ENCODE data around the gene CARD19. TPM values are rescaled to one million over a fixed set of nuclear protein-coding genes. Genes with fewer than 3 reads are reported as not detected.

CARD19 gene
- total and polyA plus RNA-seq, 4 donors, result 31.1 to 70.7 (median 48.5) TPM

DNA sequence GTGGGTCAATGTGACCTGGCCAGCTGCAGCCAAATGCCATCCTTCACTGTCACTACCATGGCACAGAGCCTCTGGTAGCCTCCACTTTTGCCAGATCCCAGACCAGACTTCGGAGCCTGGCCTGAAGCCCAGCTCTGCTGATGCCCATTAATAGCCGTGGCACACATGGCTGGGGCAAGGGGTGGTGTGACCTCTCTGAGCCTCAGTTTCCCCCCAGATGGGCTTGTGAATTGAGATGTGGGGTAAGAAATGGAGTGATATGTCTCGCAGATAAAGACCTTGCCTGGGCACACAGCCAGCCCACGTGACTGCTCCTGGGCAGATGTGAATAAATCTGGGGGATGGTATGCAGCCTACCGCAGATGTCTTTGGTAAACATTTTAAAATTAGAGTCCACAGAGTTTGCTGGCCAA, 23.6 kb upstream of the CARD19 start:
- Histone ChIP-seq H3K4me1 (ENCODE audit: control insufficient read depth in 5 of 5, insufficient read depth in 5 of 5, low read length in 5 of 5) (peaks cover 0 to 10% (median 6%) of the 10 kb centered on the region in 5 donors), H3K27ac (ENCODE audit: low read depth in 1 of 2, low read length in 1 of 2) (no peak overlapping the region), H3K36me3 (ENCODE audit: control insufficient read depth in 4 of 4, insufficient read depth in 4 of 4, low read length in 4 of 4) (no peaks in the 10 kb centered on the region), H3K27me3 (ENCODE audit: control insufficient read depth in 3 of 3, insufficient read depth in 3 of 3, low read length in 2 of 3) (no peaks in the 10 kb centered on the region), H3K9me3 (ENCODE audit: control insufficient read depth in 4 of 4, insufficient read depth in 3 of 4, low read length in 3 of 4) (peaks cover 0 to 4% (median 0%) of the 10 kb centered on the region in 4 donors), H3K9ac (ENCODE audit: insufficient read depth in 1 of 2, low read length in 2 of 2) (no peak overlapping the region), H3K4me3 (no peak overlapping the region)
- no peak for ATAC-seq (ENCODE audit: insufficient read depth, low FRiP score)
- TF ChIP-seq, protein P1, sequence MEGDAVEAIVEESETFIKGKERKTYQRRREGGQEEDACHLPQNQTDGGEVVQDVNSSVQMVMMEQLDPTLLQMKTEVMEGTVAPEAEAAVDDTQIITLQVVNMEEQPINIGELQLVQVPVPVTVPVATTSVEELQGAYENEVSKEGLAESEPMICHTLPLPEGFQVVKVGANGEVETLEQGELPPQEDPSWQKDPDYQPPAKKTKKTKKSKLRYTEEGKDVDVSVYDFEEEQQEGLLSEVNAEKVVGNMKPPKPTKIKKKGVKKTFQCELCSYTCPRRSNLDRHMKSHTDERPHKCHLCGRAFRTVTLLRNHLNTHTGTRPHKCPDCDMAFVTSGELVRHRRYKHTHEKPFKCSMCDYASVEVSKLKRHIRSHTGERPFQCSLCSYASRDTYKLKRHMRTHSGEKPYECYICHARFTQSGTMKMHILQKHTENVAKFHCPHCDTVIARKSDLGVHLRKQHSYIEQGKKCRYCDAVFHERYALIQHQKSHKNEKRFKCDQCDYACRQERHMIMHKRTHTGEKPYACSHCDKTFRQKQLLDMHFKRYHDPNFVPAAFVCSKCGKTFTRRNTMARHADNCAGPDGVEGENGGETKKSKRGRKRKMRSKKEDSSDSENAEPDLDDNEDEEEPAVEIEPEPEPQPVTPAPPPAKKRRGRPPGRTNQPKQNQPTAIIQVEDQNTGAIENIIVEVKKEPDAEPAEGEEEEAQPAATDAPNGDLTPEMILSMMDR (IDR thresholded peaks at IDR 0.05; ENCODE audit: control extremely low read depth, extremely low read depth), result no peak
- WGBS, 2 donors, result 44 to 48% methylated on average over 5 of the region's 5 CpGs
- peak; percentile 76 to 82 (median 80) for DNase-seq

DNA sequence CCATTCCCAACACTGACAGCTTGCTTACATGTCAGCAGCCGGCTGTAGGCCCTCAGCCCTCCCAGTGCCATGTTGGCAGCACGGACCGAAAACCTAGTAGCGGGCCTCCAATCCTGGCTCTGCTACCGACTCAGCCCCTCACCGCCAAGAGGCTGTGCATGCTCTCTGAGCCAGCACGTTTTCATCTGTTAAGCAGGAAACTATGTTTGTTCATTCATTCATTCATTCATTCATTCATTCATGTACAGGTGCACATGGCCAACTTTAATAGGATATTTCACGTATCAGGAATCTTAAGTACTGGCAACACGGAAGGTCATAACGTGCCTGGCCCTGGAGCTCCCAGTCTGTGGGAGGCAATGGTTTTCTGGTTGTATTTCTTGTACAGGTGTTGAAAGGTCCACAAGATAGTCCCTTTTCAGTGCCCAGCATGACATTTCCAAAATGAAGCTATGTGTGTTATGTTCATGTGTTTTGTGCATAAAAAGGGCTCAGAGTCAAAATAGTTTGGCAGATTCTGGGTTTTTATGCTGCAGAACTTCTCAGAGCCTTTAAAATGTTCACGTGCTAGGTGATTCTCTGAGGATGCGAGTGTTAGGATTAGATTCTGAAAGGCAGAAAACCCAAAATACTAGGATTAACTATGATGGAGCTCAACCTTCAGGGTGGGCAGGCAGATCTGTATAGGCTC, 19.8 kb upstream of the CARD19 start:
- Histone ChIP-seq H3K36me3 (ENCODE audit: control insufficient read depth in 4 of 4, insufficient read depth in 4 of 4, low read length in 4 of 4) (no peaks in the 10 kb centered on the region), H3K4me1 (ENCODE audit: control insufficient read depth in 5 of 5, insufficient read depth in 5 of 5, low read length in 5 of 5) (peaks cover 0 to 10% (median 6%) of the 10 kb centered on the region in 5 donors), H3K9me3 (ENCODE audit: control insufficient read depth in 4 of 4, insufficient read depth in 3 of 4, low read length in 3 of 4) (no peaks in the 10 kb centered on the region), H3K4me3 (no peak overlapping the region), H3K9ac (ENCODE audit: insufficient read depth in 1 of 2, low read length in 2 of 2) (no peak overlapping the region), H3K27ac (ENCODE audit: low read depth in 1 of 2, low read length in 1 of 2) (no peak overlapping the region), H3K27me3 (ENCODE audit: control insufficient read depth in 3 of 3, insufficient read depth in 3 of 3, low read length in 2 of 3) (no peaks in the 10 kb centered on the region)
- DNase-seq (no peak), ATAC-seq (ENCODE audit: insufficient read depth, low FRiP score) (no peak)
- 90 to 92% methylated on average over 12 of the region's 12 CpGs for WGBS, 2 donors
- TF ChIP-seq, protein P1 (IDR thresholded peaks at IDR 0.05; ENCODE audit: control extremely low read depth, extremely low read depth), result no peak

DNA sequence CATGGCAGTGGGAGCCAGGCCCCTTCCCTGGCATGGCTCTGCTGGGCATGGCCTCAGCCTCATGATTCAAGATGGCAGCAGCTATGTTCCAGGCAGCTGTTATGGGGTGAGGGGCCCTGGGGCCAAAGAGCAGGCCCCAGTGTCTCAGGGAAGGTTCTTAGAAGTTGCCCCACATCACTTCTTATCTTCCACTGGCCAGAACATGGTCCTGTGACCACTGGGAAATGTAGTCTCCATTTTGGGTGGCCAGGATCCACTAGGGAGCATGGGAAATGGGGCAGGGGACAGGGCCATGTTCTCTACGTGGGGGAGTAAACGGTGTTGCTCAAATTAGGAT, 19.3 kb upstream of the CARD19 start:
- no peaks in the 10 kb centered on the region for H3K9me3 ChIP-seq (ENCODE audit: control insufficient read depth in 4 of 4, insufficient read depth in 3 of 4, low read length in 3 of 4)
- H3K27me3 ChIP-seq (ENCODE audit: control insufficient read depth in 3 of 3, insufficient read depth in 3 of 3, low read length in 2 of 3), result no peaks in the 10 kb centered on the region
- no peak for ATAC-seq (ENCODE audit: insufficient read depth, low FRiP score)
- no peak overlapping the region for H3K4me3 ChIP-seq
- TF ChIP-seq, protein P1 (IDR thresholded peaks at IDR 0.05; ENCODE audit: control extremely low read depth, extremely low read depth), result no peak
- no peak overlapping the region for H3K27ac ChIP-seq (ENCODE audit: low read depth in 1 of 2, low read length in 1 of 2)
- no peak overlapping the region for H3K9ac ChIP-seq (ENCODE audit: insufficient read depth in 1 of 2, low read length in 2 of 2)
- H3K4me1 ChIP-seq (ENCODE audit: control insufficient read depth in 5 of 5, insufficient read depth in 5 of 5, low read length in 5 of 5), result peaks cover 0 to 10% (median 6%) of the 10 kb centered on the region in 5 donors
- 96 to 99% methylated on average over 2 of the region's 2 CpGs for WGBS, 2 donors
- no peak for DNase-seq
- H3K36me3 ChIP-seq (ENCODE audit: control insufficient read depth in 4 of 4, insufficient read depth in 4 of 4, low read length in 4 of 4), result no peaks in the 10 kb centered on the region

DNA sequence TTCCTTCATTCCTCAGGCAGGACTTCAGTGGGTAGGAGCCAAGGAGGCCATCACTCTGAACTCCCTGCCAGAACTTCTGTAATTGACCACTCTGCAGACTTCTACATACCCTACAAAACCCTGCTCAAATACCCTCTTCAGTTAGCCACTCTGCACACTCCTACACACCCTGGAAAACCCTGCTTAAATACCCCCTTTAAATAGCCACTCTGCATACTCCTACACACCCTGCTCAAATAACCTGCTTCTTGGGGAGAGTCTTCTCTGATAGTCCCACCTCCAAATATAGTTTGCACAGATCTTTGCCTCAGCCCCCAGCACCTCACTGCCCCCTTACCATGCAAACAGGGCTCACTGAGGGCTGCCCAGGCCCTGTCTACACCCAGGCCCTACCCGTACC, 18.6 kb upstream of the CARD19 start:
- Histone ChIP-seq H3K36me3 (ENCODE audit: control insufficient read depth in 4 of 4, insufficient read depth in 4 of 4, low read length in 4 of 4) (no peaks in the 10 kb centered on the region), H3K4me3 (no peak overlapping the region), H3K9me3 (ENCODE audit: control insufficient read depth in 4 of 4, insufficient read depth in 3 of 4, low read length in 3 of 4) (no peaks in the 10 kb centered on the region), H3K27me3 (ENCODE audit: control insufficient read depth in 3 of 3, insufficient read depth in 3 of 3, low read length in 2 of 3) (no peaks in the 10 kb centered on the region), H3K27ac (ENCODE audit: low read depth in 1 of 2, low read length in 1 of 2) (no peak overlapping the region), H3K9ac (ENCODE audit: insufficient read depth in 1 of 2, low read length in 2 of 2) (no peak overlapping the region), H3K4me1 (ENCODE audit: control insufficient read depth in 5 of 5, insufficient read depth in 5 of 5, low read length in 5 of 5) (peaks cover 0 to 7% (median 3%) of the 10 kb centered on the region in 5 donors)
- ATAC-seq (ENCODE audit: insufficient read depth, low FRiP score) (no peak), DNase-seq (no peak)
- TF ChIP-seq, protein P1 (IDR thresholded peaks at IDR 0.05; ENCODE audit: control extremely low read depth, extremely low read depth), result no peak
- 100% methylated on average over 1 of the region's 1 CpG for whole genome bisulfite sequencing, 2 donors

All from lung (tissue), 12 donors.